ENCODE results near the gene SLC35E4. TPM values are rescaled to one million over a fixed set of nuclear protein-coding genes. Genes with fewer than 3 reads are reported as not detected.

The SLC35E4 gene
- total RNA-seq, 4 donors from 2014 or later = 1.7 to 9.9 (median 7.3) TPM

- peaks cover 0 to 16% (median 2%) of the 10 kb centered on the region in 4 donors for H3K4me1 ChIP-seq
- no peak for DNase-seq
- H3K9me3 ChIP-seq = no peaks in the 10 kb centered on the region
- no peak overlapping the region for H3K27ac ChIP-seq
- peak overlapping the region; percentile 47 to 71 (median 59) for H3K4me3 ChIP-seq
- H3K27me3 ChIP-seq = no peaks in the 10 kb centered on the region
- TF ChIP-seq POLR2A (IDR thresholded peaks at IDR 0.05) (no peak), CTCF (IDR thresholded peaks at IDR 0.05) (no peak)
- no peaks in the 10 kb centered on the region for H3K36me3 ChIP-seq
Measured at GRCh38 chr22:30695351-30695851, 59.8 kb downstream of the SLC35E4 start.

GRCh38 chr22:30695871-30696655 is 60.5 kb downstream of the SLC35E4 start:
- TF ChIP-seq CTCF (IDR thresholded peaks at IDR 0.05) (no peak), POLR2A (IDR thresholded peaks at IDR 0.05) (no peak)
- no peaks in the 10 kb centered on the region for H3K27me3 ChIP-seq
- H3K27ac ChIP-seq = no peak overlapping the region
- no peak overlapping the region for H3K4me3 ChIP-seq
- no peaks in the 10 kb centered on the region for H3K36me3 ChIP-seq
- H3K4me1 ChIP-seq = peaks cover 0 to 16% (median 2%) of the 10 kb centered on the region in 4 donors
- no peak for DNase-seq
- no peaks in the 10 kb centered on the region for H3K9me3 ChIP-seq

Other genes starting within 250 kb of the SLC35E4 start
- gene RNF215, start 248.4 kb upstream of the SLC35E4 start, total RNA-seq = 10 to 100 TPM in 3 of 4 donors, 1 to 10 TPM in 1; 8.6 to 28.9 (median 13.0) TPM
- gene SEC14L2, start 238.8 kb upstream of the SLC35E4 start, total RNA-seq = 10 to 100 TPM in 3 of 4 donors, 1 to 10 TPM in 1; 3.3 to 53.6 (median 34.6) TPM
- 10 to 100 TPM; 12.4 to 24.7 (median 19.2) TPM for gene MTFP1, start 210.0 kb upstream of the SLC35E4 start, total RNA-seq
- gene SEC14L3, start 163.8 kb upstream of the SLC35E4 start, total RNA-seq = not detected
- not detected for gene SEC14L4, start 130.1 kb upstream of the SLC35E4 start, total RNA-seq
- gene SEC14L6, start 89.0 kb upstream of the SLC35E4 start, total RNA-seq = under 1 TPM in 1 of 4 donors, not detected in 3; 0.27 TPM
- 10 to 100 TPM; 19.0 to 98.5 (median 57.2) TPM for gene GAL3ST1, start 61.1 kb upstream of the SLC35E4 start, total RNA-seq
- 10 to 100 TPM; 28.4 to 49.5 (median 38.4) TPM for gene PES1, start 43.9 kb upstream of the SLC35E4 start, total RNA-seq
- gene TCN2, start 28.6 kb upstream of the SLC35E4 start, total RNA-seq = 100 to 1,000 TPM in 3 of 4 donors, 10 to 100 TPM in 1; 17.3 to 248 (median 186) TPM
- 10 to 100 TPM in 3 of 4 donors, 1 to 10 TPM in 1; 5.8 to 50.8 (median 40.2) TPM for gene DUSP18, start 32.1 kb downstream of the SLC35E4 start, total RNA-seq
- gene OSBP2, start 59.1 kb downstream of the SLC35E4 start, total RNA-seq = 1 to 10 TPM; 3.7 to 8.7 (median 4.7) TPM